LNCAP (cell line): ENCODE measurements around the gene SCAF4.

ENCODE experiments used
- TF ChIP-seq, protein P1 (sequence below): fragments of 450-650 bp; IDR thresholded peaks from 2 replicates; pipeline ENCODE4 v1.5.1; 2017; ENCODE audit warnings: mild to moderate bottlenecking

SCAF4 gene

DNA sequence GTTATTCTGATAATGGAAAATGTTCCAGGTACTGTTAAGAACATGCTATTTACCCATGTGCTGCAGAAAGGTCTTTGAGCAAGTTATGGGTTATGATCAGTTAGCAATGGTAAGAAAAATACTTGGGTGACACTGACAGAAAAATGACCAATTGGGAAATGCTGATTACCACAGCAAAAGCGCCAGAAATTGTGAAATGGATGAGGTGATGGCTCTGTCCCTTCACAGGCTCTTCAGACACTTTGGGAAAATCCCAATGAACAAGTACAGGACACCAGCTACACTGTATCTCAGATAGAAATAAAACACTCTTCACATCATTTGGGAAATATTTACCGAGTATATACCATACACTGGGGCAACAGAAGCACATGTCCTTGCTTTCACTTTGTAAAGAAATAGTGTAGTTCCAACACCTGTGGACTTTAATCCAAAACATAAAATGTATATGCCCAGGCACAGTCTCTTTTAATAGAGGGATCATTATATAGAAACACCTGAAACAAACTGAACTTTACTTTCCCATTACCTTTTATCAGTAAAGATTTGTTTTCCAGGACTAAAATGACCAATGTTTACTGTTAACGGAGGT, 58.5 kb downstream of the SCAF4 start:
- TF ChIP-seq, protein P1, sequence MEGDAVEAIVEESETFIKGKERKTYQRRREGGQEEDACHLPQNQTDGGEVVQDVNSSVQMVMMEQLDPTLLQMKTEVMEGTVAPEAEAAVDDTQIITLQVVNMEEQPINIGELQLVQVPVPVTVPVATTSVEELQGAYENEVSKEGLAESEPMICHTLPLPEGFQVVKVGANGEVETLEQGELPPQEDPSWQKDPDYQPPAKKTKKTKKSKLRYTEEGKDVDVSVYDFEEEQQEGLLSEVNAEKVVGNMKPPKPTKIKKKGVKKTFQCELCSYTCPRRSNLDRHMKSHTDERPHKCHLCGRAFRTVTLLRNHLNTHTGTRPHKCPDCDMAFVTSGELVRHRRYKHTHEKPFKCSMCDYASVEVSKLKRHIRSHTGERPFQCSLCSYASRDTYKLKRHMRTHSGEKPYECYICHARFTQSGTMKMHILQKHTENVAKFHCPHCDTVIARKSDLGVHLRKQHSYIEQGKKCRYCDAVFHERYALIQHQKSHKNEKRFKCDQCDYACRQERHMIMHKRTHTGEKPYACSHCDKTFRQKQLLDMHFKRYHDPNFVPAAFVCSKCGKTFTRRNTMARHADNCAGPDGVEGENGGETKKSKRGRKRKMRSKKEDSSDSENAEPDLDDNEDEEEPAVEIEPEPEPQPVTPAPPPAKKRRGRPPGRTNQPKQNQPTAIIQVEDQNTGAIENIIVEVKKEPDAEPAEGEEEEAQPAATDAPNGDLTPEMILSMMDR: no peak

DNA sequence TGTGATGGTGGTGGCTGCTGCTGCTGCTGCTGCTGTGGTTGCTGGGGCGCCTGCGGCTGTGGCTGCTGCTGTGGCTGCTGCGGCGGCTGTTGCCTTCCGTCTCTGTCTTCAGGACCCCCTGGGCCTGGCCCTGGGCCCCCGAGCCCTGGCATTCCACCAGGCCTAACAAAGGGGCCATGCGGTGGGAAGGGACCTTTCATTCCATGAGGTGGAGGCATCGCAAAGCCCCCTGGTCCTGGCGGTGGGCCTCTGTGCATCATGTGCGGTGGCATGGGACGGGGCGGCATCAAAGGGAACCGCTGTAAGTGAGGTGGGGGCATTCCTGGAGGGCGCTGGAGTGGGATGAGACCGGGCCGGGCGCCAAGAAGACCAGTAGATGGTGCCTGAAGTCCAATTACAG, 60.0 kb downstream of the SCAF4 start:
- TF ChIP-seq, protein P1: no peak

DNA sequence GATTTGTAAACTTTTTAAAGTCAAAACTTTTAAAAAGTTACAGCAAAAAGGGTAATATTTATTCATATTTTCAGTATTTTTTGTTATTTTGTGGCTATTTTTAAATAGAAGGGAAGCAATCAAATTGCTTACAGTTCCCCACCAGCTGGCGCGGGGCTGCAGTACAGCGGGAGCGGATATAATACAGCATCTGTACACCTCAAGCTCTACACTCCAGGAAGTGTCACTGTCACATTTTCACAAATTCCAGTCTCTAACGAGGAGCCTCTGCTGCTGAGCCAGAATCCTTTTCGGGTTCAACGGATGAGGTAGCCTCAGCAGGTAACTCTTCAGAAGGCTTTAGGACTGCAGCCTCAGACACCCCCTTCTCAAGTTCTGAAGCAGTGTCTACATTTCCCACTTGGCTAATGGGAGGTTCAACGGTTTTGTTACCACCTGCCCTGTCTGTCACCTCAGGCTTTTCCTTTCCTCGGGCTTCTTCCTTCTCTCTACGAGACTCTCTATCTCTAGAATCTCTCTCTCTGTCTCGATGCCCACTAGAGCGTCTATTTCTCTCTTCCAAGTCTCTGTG, 60.7 kb downstream of the SCAF4 start:
- TF ChIP-seq, protein P1: no peak

DNA sequence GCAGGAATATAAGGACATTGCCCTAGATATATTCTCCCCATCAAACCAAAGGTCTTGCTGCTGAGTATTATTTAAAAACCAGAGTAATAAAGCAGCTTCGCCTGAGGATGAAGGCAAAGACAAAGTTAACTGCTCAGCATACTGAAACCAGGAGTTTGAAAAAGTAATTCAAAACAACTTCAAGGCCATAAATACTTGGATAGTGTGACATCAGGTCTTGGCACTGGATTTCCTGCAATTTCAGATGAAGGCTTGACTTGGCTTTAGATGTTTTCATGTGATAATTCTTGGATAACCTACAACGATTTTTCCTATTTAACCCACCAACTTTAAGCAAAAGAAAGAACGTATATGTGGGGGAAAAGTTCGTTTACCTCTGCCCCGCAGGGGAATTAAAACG, 61.8 kb downstream of the SCAF4 start:
- TF ChIP-seq, protein P1: no peak

DNA sequence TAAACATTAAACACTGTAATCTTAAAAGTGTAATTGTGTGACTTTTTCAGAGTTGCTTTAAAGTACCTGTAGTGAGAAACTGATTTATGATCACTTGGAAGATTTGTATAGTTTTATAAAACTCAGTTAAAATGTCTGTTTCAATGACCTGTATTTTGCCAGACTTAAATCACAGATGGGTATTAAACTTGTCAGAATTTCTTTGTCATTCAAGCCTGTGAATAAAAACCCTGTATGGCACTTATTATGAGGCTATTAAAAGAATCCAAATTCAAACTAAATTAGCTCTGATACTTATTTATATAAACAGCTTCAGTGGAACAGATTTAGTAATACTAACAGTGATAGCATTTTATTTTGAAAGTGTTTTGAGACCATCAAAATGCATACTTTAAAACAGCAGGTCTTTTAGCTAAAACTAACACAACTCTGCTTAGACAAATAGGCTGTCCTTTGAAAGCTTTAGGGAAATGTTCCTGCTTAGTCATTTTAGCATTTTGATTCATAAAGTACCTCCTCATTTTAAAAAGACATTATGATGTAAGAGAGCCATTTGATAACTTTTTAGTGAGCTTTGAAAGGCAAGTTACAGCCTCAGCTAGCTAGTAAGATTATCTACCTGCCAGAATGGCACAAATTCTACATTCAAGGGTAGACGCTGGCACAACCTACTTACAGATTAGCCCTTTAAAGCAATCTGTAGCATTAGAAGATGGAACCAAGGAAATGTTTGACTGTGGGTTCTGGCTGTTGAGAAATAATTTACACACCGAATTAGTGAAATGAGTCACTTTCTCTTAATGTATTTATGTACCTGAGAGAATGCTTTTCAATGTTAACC, 63.0 kb downstream of the SCAF4 start:
- TF ChIP-seq, protein P1: no peak

DNA sequence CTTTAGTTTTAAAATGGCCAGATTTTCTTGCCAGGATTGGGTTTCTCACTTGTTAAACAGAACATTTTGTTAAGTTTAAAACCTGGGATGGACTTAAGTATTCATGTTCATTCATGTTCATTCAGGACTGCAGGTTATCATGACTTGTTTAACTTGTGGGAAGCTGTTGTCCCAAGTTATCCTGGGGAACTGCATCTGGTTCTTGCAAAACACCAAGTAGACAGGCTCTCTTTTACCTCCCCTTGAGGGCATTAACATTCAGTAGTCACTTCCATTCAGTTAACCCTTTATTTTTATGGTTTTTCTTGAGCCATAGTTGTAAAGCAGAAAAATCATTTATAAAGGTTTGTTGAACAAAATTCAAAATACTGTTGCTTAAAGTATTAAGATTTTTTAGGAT, 64.3 kb downstream of the SCAF4 start:
- TF ChIP-seq, protein P1: no peak

DNA sequence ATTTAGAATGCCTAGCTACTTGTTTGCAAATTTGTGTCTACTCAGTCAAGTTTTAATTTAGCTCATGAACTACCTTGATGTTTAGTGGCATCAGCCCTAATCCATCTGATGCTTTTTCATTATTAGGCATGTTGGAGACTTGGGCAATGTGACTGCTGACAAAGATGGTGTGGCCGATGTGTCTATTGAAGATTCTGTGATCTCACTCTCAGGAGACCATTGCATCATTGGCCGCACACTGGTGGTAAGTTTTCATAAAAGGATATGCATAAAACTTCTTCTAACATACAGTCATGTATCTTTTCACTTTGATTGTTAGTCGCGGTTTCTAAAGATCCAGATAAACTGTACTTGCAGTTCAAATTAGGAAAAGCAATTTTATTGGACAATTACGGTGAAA, 64.8 kb downstream of the SCAF4 start:
- TF ChIP-seq, protein P1: no peak
